GM12801 (cell line): Measurements from ENCODE around the gene NGB.

Experiments used
- CTCF ChIP-seq: IDR thresholded peaks from one replicate; pipeline ENCODE4 v1.5.1; 2011; ENCODE audit warnings: control low read depth; ENCODE audit not compliant: insufficient read length; ENCODE audit errors: extremely low read depth

NGB gene

DNA sequence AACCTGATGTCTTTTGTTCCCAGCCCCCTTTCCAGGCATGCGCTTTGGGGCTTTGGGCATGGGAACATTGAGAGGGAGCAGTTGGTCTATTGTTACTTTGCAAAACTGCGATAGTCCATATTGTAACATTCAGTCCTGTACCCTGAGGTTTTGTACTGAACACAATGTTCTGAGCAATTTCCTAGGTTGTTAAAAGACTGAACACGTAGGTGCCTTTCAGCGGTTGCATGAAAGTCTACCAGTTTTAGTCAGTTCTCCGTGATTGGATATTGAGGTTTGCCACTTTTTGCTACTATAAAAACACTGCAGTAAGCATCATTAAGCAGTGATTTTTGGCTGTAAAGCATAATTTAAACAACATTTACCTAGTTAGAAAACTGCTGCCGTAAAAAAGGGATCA is 20.1 kb downstream of the NGB start:
- TF ChIP-seq CTCF = no peak

- no peak for TF ChIP-seq CTCF
Measured at GRCh38 chr14:77249286-77249685, 21.7 kb downstream of the NGB start.

GRCh38 chr14:77248666-77249065 is 22.3 kb downstream of the NGB start:
- no peak for TF ChIP-seq CTCF

- no peak for TF ChIP-seq CTCF
Measured at GRCh38 chr14:77246784-77247183, 24.2 kb downstream of the NGB start.

- no peak for TF ChIP-seq CTCF
Measured at GRCh38 chr14:77245820-77246219, 25.2 kb downstream of the NGB start.

GRCh38 chr14:77243853-77244252 is 27.2 kb downstream of the NGB start:
- no peak for TF ChIP-seq CTCF

- TF ChIP-seq CTCF = no peak
Measured at GRCh38 chr14:77242752-77243151, 28.3 kb downstream of the NGB start.

GRCh38 chr14:77241955-77242354 is 29.1 kb downstream of the NGB start:
- no peak for TF ChIP-seq CTCF
